ENCODE measurements around the gene RNF20.

The RNF20 gene

GRCh38 chr9:101566904-101567724 lies 33.5 kb downstream of the RNF20 start:
- WGBS (ENCODE audit: extremely low coverage, insufficient coverage, insufficient read length): no CpG with 5 or more reads among the region's 5 CpGs
- H3K4me3 ChIP-seq (ENCODE audit: low read depth, low read length): no peak overlapping the region
- no peak overlapping the region for H2BK120ac ChIP-seq (ENCODE audit: insufficient read depth, low read length, poor library complexity)

GRCh38 chr9:101567725-101568350 lies 34.2 kb downstream of the RNF20 start:
- DNase-seq: no peak
- Histone ChIP-seq H4K12ac (ENCODE audit: low read depth, low read length) (no peak overlapping the region), H2BK12ac (ENCODE audit: low read length) (no peak overlapping the region), H2AK5ac (ENCODE audit: low read length) (no peak overlapping the region), H3K36me3 (ENCODE audit: control insufficient read depth in 1 of 2, insufficient read depth in 2 of 2, low read length in 2 of 2) (peaks cover 2% of the 10 kb centered on the region in 2 experiments), H3K14ac (ENCODE audit: low read length) (no peak overlapping the region), H4K8ac (ENCODE audit: low read depth, low read length) (no peak overlapping the region), H3K27me3 (ENCODE audit: insufficient read depth, low read length) (no peaks in the 10 kb centered on the region), H3K18ac (ENCODE audit: low read length) (no peak overlapping the region), H3K4me2 (ENCODE audit: low read length) (no peak overlapping the region), H2BK120ac (ENCODE audit: insufficient read depth, low read length, poor library complexity) (no peak overlapping the region), H4K91ac (ENCODE audit: low read depth, low read length) (no peak overlapping the region), H3K79me1 (ENCODE audit: low read length) (no peaks in the 10 kb centered on the region), H3K9ac (ENCODE audit: low read length) (no peak overlapping the region), H3K27ac (ENCODE audit: low read depth, low read length) (no peak overlapping the region), H3K79me2 (ENCODE audit: control insufficient read depth, insufficient read depth, low read length, poor library complexity) (no peaks in the 10 kb centered on the region), H2AFZ (ENCODE audit: insufficient read depth, low read length, poor library complexity) (no peak overlapping the region), H3K23ac (ENCODE audit: low read length) (no peak overlapping the region), H3K4me1 (ENCODE audit: control insufficient read depth in 1 of 2, insufficient read depth in 2 of 2, low read length in 2 of 2) (no peaks in the 10 kb centered on the region), H3K4me3 (ENCODE audit: low read depth, low read length) (no peak overlapping the region), H3K9me3 (ENCODE audit: insufficient read depth, low read depth, low read length) (no peaks in the 10 kb centered on the region), H3K4ac (ENCODE audit: low read depth, low read length) (no peak overlapping the region), H2BK5ac (ENCODE audit: low read depth, low read length, poor library complexity) (no peak overlapping the region)
- 100% methylated on average over 1 of the region's 3 CpGs for WGBS (ENCODE audit: extremely low coverage, insufficient coverage, insufficient read length)

More at GRCh38 chr9:101566904-101567724, 33.5 kb downstream of the RNF20 start:
- no peaks in the 10 kb centered on the region for H3K79me1 ChIP-seq (ENCODE audit: low read length)
- H3K14ac ChIP-seq (ENCODE audit: low read length): no peak overlapping the region
- H3K9ac ChIP-seq (ENCODE audit: low read length): no peak overlapping the region
- H2AK5ac ChIP-seq (ENCODE audit: low read length): no peak overlapping the region
- peak; percentile 38 to 64 for DNase-seq
- H4K12ac ChIP-seq (ENCODE audit: low read depth, low read length): no peak overlapping the region
- no peak overlapping the region for H3K27ac ChIP-seq (ENCODE audit: low read depth, low read length)
- no peak overlapping the region for H2AFZ ChIP-seq (ENCODE audit: insufficient read depth, low read length, poor library complexity)
- no peak overlapping the region for H3K4me2 ChIP-seq (ENCODE audit: low read length)
- H3K4me1 ChIP-seq (ENCODE audit: control insufficient read depth in 1 of 2, insufficient read depth in 2 of 2, low read length in 2 of 2): no peaks in the 10 kb centered on the region
- H4K91ac ChIP-seq (ENCODE audit: low read depth, low read length): no peak overlapping the region
- no peaks in the 10 kb centered on the region for H3K27me3 ChIP-seq (ENCODE audit: insufficient read depth, low read length)
- no peaks in the 10 kb centered on the region for H3K9me3 ChIP-seq (ENCODE audit: insufficient read depth, low read depth, low read length)
- H3K79me2 ChIP-seq (ENCODE audit: control insufficient read depth, insufficient read depth, low read length, poor library complexity): no peaks in the 10 kb centered on the region
- H3K18ac ChIP-seq (ENCODE audit: low read length): no peak overlapping the region
- no peak overlapping the region for H4K8ac ChIP-seq (ENCODE audit: low read depth, low read length)
- H3K4ac ChIP-seq (ENCODE audit: low read depth, low read length): no peak overlapping the region
- H2BK5ac ChIP-seq (ENCODE audit: low read depth, low read length, poor library complexity): no peak overlapping the region
- no peak overlapping the region for H2BK12ac ChIP-seq (ENCODE audit: low read length)
- peaks cover 3 to 4% of the 10 kb centered on the region in 2 experiments for H3K36me3 ChIP-seq (ENCODE audit: control insufficient read depth in 1 of 2, insufficient read depth in 2 of 2, low read length in 2 of 2)
- no peak overlapping the region for H3K23ac ChIP-seq (ENCODE audit: low read length)

DNA sequence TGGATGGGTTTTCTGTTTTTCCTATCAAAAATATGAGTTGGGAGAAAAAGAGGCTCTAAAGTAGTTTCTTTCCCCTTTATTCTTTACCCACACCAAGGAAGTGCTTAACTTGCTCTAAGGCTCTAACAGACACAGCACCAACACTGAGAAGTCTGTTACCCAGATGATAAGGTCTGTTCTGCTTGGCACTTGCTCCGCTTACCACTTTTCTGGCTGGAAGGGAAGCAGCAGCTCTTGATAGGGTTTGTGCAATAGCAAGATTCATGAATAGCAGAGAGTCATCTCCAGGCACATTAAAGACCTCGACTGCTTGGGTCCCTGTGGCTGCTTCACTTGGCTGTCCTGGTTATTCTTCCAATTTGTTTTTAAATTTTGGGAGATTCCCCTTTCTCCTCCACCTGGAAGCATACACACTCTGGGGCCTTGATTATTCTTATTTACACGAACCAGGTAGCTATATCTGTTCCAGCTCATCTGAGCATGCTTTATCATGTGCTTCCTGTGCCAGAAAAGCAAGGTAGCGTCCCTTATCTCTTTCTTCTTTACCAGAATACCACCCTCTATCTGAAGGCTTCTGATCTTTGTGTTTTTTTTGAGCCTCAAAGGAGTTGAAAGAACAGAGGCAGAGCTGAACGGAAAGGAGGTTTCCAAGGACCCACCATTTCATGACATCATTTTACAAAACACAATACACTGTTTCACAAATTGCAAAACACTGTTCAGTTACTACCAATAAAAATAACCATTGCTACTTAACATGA lies 36.3 kb downstream of the RNF20 start:
- H2BK5ac ChIP-seq (ENCODE audit: low read depth, low read length, poor library complexity): no peak overlapping the region
- no peak overlapping the region for H2BK120ac ChIP-seq (ENCODE audit: insufficient read depth, low read length, poor library complexity)
- H3K4me1 ChIP-seq (ENCODE audit: control insufficient read depth in 1 of 2, insufficient read depth in 2 of 2, low read length in 2 of 2): no peaks in the 10 kb centered on the region
- H3K36me3 ChIP-seq (ENCODE audit: control insufficient read depth in 1 of 2, insufficient read depth in 2 of 2, low read length in 2 of 2): peaks cover under 1 to 1% of the 10 kb centered on the region in 2 experiments
- no peak overlapping the region for H2AFZ ChIP-seq (ENCODE audit: insufficient read depth, low read length, poor library complexity)
- no peak overlapping the region for H2BK12ac ChIP-seq (ENCODE audit: low read length)
- WGBS (ENCODE audit: extremely low coverage, insufficient coverage, insufficient read length): no CpG with 5 or more reads among the region's 5 CpGs
- H3K79me1 ChIP-seq (ENCODE audit: low read length): no peaks in the 10 kb centered on the region
- no peak for DNase-seq
- H4K91ac ChIP-seq (ENCODE audit: low read depth, low read length): no peak overlapping the region
- no peak overlapping the region for H3K18ac ChIP-seq (ENCODE audit: low read length)
- H3K4me2 ChIP-seq (ENCODE audit: low read length): no peak overlapping the region
- no peak overlapping the region for H3K9ac ChIP-seq (ENCODE audit: low read length)
- no peak overlapping the region for H3K4ac ChIP-seq (ENCODE audit: low read depth, low read length)
- no peaks in the 10 kb centered on the region for H3K27me3 ChIP-seq (ENCODE audit: insufficient read depth, low read length)
- no peak overlapping the region for H3K23ac ChIP-seq (ENCODE audit: low read length)
- H2AK5ac ChIP-seq (ENCODE audit: low read length): no peak overlapping the region
- H3K14ac ChIP-seq (ENCODE audit: low read length): no peak overlapping the region
- H3K79me2 ChIP-seq (ENCODE audit: control insufficient read depth, insufficient read depth, low read length, poor library complexity): no peaks in the 10 kb centered on the region
- no peak overlapping the region for H3K27ac ChIP-seq (ENCODE audit: low read depth, low read length)
- H4K8ac ChIP-seq (ENCODE audit: low read depth, low read length): no peak overlapping the region
- no peak overlapping the region for H3K4me3 ChIP-seq (ENCODE audit: low read depth, low read length)
- H4K12ac ChIP-seq (ENCODE audit: low read depth, low read length): no peak overlapping the region
- no peaks in the 10 kb centered on the region for H3K9me3 ChIP-seq (ENCODE audit: insufficient read depth, low read depth, low read length)

- Histone ChIP-seq H4K91ac (ENCODE audit: low read depth, low read length) (no peak overlapping the region), H2BK5ac (ENCODE audit: low read depth, low read length, poor library complexity) (no peak overlapping the region), H2AK5ac (ENCODE audit: low read length) (no peak overlapping the region), H4K12ac (ENCODE audit: low read depth, low read length) (no peak overlapping the region), H3K9ac (ENCODE audit: low read length) (no peak overlapping the region), H3K4me1 (ENCODE audit: control insufficient read depth in 1 of 2, insufficient read depth in 2 of 2, low read length in 2 of 2) (no peaks in the 10 kb centered on the region), H3K9me3 (ENCODE audit: insufficient read depth, low read depth, low read length) (no peaks in the 10 kb centered on the region), H3K36me3 (ENCODE audit: control insufficient read depth in 1 of 2, insufficient read depth in 2 of 2, low read length in 2 of 2) (no peaks in the 10 kb centered on the region), H3K14ac (ENCODE audit: low read length) (no peak overlapping the region), H3K4me3 (ENCODE audit: low read depth, low read length) (no peak overlapping the region), H2AFZ (ENCODE audit: insufficient read depth, low read length, poor library complexity) (no peak overlapping the region), H3K23ac (ENCODE audit: low read length) (no peak overlapping the region), H3K4ac (ENCODE audit: low read depth, low read length) (no peak overlapping the region), H3K79me1 (ENCODE audit: low read length) (no peaks in the 10 kb centered on the region), H3K27ac (ENCODE audit: low read depth, low read length) (no peak overlapping the region), H2BK12ac (ENCODE audit: low read length) (no peak overlapping the region), H3K4me2 (ENCODE audit: low read length) (no peak overlapping the region), H2BK120ac (ENCODE audit: insufficient read depth, low read length, poor library complexity) (no peak overlapping the region), H4K8ac (ENCODE audit: low read depth, low read length) (no peak overlapping the region), H3K27me3 (ENCODE audit: insufficient read depth, low read length) (peaks cover under 1% of the 10 kb centered on the region), H3K79me2 (ENCODE audit: control insufficient read depth, insufficient read depth, low read length, poor library complexity) (no peaks in the 10 kb centered on the region), H3K18ac (ENCODE audit: low read length) (no peak overlapping the region)
- no peak for DNase-seq
- no CpG with 5 or more reads among the region's 1 CpG for WGBS (ENCODE audit: extremely low coverage, insufficient coverage, insufficient read length)
Measured at GRCh38 chr9:101571114-101571513, 37.5 kb downstream of the RNF20 start.

Data from trophoblast cell (in vitro differentiated cells and primary cell).